GM19240 (cell line): Measurements from ENCODE around the gene C6orf136.
"Not testable (repeated sequence)": the region's sequence is repeated elsewhere in the genome, so short reads cannot be mapped to it uniquely, and the experiment has no call there.

ENCODE experiments used
- DNase-seq: peaks from one replicate; pipeline ENCODE4 v3.0.0; 2011; ENCODE audit warnings: low spot score; ENCODE audit not compliant: insufficient read length

The C6orf136 gene

DNA sequence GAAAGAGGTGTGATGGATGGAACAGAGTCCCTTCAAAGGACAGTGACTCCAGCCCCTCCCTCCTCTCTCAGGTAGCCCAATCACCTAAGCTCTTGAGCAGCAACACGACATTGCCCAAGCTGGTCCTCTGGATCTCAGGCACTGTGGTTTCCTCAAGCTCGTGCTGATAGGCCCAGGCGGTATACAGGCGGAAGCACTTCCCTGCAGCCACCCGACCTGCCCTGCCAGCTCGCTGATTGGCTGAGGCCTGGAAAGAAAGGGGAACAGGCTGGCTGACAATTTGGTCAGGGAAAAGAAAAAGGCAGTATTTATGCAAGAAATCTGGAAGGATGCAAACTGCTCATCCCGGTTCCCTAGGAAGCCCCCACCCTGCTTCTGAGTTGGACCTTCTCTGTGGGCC lies 9.6 kb downstream of the C6orf136 start:
- DNase-seq = no peak

DNA sequence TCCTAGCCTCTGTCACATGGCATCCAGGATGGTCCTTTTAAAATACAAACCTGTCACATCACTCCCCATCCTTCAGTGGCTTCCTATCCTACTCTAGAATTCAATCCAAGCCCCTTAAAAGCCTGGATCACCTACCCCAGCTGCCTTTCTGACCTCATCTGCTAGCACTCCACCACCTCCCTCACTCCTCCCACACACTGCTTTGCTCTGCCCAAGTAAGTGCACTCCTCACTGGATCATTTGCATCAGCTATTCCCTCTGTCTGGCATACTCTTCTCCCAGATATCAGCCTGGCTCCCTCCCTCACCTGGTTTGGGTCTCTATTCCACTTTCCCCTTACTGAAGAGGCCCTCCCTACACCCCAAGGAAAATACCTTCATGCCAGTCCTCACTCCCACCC lies 10.5 kb downstream of the C6orf136 start:
- DNase-seq = no peak

DNA sequence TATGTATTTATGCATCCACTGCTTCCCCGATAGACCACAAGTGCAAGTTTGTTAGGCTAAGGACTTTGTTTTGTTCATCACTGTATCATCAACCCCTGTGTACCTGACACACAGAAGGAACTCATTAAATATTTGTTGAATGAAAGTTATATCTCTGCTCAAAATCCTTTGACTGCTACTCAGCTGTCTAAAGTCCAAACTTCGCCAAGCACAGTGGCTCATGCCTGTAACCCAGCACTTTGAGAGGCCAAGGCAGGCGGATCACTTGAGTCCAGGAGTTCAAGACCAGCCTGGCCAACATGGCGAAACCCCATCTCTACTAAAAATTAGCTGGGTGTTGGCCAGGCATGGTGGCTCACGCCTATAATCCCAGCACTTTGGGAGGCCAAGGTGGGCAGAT lies 11.0 kb downstream of the C6orf136 start:
- DNase-seq = not testable (repeated sequence)

DNA sequence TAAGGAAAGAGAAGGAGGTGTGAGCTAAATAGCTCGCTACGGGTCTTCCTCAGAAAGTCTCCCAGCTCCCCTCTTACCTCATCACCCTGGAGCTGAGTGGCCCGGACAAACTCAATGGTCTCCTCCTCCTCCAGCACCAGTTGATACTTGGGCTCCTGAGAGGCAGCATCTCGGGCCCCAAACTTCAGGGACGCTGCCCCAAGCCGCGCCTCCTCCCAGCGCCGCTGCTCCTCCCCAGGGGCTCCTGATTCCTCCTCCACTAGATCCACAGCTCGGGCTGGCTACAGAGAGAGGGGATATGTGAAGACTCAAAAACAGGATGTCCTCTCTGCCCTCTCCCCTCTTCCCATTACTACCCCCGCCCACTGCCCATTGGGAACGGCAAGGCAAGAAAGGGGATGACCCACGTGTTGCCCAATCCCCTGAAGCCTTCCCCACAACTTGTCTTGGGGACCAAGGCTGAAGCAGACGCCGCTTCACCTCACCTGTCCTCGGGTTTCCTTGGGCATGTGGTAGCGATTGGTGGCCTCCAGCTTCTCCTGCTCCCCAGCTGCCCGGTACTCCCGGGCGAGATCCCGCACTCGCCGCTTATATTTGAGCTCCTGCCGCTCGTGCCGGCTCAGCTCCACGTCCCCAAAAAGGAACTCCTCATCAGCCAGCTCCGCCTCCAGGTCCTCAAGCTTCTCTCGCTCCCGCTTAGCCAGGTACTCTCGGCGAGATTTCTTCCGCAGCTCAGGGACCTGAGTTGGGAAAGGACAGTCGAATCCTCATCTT lies 18.2 kb downstream of the C6orf136 start:
- DNase-seq = no peak

DNA sequence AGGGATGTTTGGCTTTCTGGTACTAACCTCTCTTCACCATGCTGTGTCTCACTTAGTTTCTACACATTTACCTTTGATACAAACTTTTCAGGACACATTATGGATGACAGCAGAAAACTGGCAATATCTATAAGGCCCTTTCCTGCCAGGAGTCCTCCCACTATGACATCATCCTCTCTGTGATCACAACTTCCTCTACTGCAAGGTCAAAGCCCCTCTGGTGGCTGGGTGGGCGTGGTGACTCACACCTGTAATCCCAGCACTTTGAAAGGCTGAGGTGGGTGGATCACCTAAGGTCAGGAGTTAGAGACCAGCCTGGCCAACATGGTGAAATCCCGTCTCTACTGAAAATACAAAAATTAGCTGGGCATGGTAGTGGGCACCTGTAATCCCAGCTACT lies 19.4 kb downstream of the C6orf136 start:
- not testable (repeated sequence) for DNase-seq

DNA sequence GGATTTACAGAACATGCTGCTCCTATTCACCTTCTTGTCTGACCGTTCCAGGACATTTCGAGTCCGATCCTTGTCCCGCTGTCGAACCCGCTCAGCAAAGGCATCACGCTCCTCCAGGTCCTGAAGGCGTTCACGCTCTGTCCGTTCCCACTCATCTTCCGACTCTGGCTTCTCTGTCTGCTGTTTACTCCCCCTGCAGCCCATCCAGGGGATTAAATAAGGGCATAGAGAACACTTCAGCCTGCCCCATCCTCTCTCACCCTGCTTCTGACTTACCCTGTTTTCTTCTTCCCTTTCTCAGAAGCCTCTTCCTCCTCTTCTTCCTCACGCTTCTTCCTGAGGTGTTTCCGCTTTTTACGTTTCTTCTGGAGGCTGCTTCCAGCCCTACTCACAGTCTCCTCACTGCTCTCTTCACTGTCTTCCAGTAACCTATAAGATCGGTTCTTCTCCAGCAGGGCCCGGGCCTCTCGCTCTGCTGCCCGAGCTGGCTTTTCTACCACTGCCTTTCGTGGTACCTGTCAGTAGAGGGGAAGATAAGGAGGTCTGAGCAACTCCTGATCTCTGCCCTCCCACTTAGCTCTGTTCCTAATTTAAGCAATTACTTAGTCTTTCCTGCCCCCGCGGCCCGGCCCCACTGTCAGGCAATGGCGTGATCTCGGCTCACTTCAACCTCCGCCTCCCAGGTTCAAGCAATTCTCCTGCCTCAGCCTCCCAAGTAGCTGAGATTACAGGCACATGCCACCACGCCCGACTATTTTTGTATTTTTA lies 24.0 kb downstream of the C6orf136 start:
- no peak for DNase-seq

DNA sequence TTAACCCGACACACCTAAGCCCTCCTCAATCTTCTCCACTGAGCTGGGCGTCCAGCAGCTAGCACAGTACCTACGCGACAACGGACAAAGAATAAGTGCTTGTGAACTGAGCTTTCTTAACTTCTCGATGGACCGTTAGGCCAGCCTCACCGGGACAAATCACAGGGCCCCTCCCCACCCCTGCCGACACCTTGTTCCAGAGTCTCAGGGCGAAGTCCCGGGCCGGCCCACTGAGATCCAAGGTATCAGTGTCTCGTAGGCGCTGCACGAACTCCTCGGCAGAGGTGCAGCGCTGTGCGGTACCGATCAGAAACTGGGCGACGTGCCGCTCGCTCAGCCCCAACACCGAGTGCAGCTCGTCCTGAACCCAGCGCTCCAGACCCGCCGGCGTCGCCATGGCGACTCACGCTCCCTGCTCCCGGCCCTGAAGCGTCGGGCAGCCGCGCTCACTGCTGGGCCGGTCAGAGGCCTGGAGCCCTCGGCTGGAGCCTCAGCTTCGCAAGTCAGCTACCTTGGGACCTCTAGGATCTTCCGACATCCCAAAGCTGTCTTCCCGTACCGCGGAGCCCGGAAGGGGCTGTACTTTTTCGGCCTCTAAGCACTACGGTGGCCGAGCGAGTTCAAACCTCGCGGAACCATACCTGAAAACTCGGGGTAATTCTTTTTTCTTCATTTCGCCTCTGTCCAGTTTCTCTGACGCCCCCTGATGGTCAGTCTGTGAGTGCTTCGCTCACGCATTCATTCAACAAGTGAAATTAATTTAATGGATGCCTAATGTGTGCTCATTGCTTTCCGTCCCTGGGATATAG lies 25.7 kb downstream of the C6orf136 start, which contains the start of gene DHX16:
DHX16 (minus strand) TSS at position 562 of the 809 bp plus-strand sequence; CDS start at position 397, 165 bp downstream.
- DNase-seq = peak; percentile 92

DNA sequence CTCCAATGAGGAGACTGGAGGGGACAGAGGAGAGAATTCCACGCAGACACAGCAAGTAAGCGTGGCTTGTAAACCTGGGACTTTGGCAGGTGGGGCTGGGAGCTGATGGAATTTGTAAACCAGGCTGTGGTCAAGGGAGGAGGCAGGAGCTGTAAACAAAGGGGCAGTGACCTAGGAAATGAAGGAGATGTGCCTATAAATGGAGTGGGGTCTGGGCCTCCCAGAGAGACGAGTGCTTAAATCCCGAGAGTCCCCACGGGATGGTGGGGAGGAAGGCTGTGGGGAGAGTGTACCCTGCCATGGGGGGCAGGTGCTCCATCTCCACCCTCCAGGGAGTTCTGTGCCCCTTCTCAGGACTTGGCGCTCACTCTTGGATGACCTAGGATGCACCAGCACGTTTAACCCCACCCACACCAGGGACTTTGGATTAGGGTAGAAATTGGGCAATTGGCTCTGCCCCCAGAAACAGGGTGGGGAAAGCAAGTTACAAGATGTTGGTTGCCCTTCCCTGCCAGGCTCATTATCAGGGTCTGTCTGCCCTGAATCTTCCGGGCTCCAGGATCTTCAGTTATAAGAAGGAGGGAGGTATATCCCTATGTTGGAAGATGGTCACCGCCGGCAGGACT lies 29.8 kb downstream of the C6orf136 start:
- no peak for DNase-seq

DNA sequence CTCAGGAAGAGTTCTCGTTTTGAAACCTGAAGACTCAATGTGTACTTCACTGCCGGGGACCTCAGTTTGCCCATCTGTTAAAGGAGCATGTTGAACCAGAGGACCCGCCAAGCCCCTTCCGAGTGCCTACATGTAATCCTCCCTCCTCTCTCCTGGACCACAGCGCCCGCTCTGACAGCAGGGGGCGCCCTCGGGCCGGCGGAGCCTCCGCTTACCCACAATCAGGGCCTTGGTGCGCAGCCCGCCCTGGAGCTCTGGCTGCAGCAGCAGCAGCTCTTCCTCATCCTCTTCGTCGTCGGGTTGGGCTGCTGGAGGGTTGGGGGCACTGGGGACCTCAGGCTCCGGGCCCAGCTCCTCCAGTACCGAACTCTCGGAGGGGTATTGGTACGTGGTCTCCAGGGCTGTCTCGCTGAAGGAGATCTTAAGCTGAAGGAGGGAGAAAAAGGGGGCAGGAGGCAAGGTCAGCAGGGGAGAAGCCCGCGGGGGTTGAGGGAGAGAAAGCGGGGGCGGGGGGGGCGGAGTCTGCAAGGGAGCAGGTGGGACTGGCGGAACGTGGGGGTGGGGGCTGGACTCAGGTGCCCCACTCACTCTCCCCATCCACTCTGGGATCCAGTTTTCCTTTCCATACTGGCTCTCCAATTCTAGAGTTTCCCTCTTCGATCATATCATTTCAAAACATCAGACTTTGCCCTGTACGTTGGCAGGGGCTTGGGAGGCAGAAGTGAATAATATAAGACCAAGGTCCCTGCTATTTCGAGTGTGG lies 32.2 kb downstream of the C6orf136 start:
- peak; percentile 43 for DNase-seq

DNA sequence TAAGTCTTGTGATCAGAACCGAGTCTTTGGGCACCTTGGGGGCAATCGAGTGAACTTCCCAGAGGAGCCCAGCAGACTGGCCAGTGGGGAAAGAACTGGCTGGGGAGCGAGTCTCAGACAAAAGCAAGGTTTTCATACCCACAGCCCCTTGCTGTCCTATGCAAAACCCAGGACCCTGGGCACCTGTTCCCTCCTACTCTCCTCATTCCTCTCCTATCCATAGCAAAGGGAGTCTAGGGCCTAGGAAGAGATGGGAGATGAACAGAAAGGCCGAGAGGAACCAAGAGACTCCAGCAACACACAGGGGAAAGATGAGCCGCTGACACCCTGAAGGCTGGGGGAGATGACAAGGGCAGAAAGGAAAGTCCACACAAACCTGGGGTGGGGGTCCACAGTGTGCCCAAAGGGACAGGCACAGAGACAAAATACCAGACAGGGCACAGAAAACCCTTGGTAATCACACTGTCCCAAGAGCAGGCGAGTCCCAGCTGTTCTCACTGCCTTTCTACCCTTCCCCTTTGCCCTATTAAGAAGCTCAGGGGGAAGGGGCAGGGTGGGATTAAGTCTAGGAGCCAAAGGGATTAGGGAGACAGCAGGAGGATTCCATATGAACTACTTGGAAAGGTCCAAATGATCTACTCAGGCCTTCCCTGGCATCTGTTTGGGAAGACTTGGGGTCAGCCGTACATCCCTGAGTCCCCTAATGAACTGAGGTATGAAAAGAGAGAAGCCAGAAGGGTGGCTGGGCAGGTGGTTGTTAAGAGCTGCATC lies 33.0 kb downstream of the C6orf136 start:
- DNase-seq = no peak

DNA sequence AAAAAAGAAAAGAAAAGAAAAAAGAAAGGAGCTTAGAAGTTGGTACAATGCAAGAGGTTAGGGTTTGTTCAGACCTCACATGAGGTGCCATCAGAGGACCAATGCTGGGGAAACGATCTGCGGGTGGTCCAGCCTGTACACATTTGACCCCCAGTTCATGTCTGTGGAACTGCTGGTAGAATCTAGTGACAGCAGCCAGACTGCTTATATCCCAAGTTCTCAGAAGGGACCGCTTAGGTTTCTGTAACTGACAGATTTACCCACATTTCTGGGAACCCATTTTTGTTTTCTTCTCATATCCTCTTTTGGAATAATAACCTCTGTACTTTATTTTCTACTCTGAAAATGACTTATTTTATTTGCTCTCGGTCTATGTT lies 34.8 kb downstream of the C6orf136 start:
- no peak for DNase-seq

DNA sequence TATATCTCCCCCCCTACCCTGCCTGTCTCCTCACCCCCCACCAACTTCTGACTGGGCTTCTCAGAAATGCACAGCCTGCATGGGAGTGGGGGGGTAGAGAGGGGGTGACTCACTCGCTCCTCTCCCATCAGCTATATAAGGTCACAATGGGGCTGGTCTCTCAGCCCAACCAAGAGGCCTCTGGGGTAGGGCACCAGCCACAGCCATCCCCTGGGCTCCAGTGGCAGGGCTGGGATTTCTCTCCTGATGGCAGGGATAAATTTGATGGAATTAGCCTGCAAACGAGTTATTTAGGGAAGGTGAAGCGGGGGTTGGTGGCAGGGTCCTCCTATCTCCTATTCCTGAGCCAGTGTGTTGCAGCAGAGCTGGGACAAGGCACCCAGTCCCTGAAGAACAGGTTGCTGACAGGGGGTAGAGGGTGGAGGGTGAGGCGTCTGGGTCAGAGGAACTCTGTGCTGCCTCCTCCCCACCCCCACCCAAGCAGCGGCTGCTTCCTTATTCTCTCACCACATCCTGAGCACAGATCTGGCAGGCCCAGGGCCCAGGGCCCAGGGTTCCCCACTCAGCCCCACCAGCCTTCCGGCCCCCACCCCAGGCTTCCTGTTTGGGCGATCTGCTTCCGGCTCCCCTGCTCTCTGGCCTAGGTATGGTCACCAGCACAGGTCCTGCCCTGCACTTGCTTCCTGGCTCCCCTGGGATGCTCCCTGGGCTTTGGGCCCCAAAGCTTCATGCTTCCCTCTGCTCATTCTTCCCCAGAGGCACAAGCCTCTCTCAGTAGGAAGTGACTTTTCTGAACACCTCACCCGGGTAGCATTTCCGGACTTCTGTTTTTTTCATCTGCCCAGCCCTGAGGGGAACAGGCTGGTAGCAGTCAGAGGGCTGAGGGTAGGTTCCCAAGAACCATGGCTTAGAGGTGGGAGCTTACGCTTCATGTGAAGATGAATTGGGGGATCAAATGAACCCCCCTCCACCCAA lies 35.5 kb downstream of the C6orf136 start:
- peak; percentile 53 for DNase-seq

DNA sequence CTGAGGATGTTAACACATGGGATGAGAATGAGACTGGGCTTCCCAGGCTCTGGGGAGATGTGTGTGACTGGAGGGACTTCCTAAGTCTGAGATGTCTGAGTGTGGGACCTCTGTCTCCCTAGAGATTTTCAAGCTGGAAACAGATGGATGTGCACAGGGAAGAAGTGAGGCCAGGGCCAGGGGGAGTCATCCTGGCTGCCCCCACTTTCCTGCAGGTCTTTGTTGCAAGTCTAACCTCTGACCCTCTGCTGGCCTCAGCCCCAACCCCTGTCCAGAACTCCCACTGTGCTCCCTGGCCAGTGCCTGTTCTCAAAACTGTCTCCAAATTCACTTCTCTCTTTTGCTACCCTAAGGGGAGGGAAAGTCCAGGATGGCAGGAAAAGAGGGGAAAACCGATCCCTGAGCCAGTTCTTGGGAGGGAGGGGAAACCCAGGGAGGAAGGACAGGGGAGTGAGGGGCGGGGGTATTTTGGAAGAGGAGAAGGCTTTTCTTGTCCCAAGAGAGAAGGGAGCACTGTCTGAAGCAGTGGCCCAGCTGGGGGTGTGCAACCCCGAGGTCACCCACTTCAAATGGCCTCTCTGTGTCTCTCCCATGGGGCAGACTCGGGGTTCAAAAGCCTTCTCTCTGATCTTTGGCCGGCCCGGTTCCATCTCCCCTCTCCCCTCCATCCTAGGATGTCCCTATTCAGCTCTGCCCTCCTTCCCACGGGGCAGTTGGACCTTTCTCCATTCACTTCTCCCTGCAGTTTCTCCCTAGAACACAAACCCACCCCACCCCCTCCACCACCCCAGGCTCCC lies 36.4 kb downstream of the C6orf136 start:
- no peak for DNase-seq

DNA sequence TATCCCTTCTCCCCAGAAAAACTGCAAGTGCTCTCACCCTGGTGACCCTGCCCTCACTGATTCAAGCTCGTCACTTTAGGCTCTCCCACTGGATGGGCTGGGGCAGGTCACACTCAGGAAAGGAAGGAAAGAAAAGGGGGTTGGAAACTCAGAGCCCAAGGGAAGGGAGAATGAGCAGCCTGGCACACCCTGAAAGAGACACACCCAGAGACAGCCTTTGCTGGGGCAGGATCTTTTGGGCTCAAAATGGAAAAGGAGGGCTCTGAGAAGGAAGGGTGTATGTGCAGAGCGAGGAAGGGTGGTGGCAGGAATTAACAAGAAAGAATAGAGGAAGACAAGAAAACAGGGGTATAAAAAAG lies 37.0 kb downstream of the C6orf136 start:
- DNase-seq = no peak

DNA sequence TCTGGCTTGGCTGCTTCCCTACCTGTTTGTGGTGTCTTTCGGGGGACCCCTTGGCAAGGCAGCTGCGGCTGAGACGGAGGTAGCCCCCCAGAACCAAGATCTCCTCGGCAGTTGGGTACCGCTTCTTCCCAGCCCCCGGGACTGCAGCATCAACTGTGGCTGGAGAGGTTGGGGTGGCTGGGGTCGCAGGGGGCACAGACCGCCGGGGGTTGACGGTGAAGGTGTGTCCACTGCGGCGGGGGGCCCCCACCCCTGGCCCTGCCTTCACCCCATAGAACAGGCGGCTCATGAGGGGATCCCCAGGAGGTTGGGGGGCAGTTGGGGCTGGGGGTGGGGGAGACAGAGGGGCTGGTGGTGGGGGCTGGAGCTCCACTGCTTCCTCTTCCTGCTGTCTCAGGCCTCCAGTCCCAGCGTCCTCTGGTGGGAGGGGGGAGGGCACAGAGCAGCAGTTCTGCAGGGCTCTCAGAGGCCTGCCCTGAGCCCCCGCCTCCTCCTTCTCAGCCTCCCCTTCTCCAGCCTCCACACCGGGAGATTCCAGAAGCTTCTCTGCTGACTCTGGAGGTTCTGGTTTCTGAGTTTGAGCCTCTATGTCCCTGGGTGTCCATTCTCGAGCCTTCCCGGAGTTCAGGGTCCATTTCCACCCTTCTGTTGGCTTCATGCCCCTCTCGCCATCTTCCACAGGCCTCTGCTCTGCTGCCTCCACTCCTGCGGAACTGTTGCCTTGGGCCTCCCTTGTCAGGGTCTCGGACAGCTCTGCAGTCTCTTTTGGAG lies 37.6 kb downstream of the C6orf136 start:
- no peak for DNase-seq

DNA sequence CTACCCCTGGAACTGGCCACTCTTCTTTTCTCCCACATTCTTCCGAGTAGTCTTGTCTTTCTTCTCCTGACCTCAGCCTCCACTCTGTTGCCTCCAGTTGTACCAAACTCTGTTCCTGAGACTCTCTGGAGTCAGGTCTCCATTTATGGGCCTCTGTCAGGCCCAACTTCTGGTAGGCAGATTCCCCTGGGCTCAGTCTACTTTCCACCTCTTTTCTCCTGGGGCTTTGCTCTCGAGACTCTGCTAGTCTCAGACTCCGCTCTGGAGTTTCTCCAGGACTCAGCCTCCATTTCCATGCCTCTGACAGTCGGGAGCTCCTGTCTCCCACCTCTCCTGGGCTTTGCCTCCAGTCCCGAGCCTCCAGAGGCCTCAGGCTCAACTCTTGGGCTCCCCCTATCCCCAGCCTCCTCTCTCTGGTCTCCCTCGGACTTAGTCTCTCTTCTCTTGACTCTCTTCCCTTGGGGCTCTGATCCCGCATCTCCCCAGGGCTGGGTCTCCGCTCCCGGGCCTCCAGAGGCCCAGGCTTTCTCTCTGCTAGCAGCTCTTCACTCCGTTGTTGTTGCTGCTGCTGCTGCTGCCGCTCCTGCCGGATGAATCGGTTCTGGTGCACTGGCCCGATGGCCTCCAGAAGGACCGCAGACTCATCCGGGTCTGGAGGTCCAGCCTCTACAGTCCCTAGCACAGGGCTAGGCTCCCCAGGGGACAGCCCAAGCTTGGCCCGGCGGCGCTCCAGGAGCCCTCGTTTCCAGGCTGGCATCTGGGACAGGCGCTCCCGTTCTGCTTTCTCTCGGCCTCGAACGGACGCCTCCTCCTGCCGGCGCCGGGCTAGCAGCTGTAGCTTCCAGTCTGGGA lies 38.5 kb downstream of the C6orf136 start:
- DNase-seq = no peak
